ENCODE data around the gene REST. TPM values are rescaled to one million over a fixed set of nuclear protein-coding genes. Genes with fewer than 3 reads are reported as not detected.

Gene REST, protein sequence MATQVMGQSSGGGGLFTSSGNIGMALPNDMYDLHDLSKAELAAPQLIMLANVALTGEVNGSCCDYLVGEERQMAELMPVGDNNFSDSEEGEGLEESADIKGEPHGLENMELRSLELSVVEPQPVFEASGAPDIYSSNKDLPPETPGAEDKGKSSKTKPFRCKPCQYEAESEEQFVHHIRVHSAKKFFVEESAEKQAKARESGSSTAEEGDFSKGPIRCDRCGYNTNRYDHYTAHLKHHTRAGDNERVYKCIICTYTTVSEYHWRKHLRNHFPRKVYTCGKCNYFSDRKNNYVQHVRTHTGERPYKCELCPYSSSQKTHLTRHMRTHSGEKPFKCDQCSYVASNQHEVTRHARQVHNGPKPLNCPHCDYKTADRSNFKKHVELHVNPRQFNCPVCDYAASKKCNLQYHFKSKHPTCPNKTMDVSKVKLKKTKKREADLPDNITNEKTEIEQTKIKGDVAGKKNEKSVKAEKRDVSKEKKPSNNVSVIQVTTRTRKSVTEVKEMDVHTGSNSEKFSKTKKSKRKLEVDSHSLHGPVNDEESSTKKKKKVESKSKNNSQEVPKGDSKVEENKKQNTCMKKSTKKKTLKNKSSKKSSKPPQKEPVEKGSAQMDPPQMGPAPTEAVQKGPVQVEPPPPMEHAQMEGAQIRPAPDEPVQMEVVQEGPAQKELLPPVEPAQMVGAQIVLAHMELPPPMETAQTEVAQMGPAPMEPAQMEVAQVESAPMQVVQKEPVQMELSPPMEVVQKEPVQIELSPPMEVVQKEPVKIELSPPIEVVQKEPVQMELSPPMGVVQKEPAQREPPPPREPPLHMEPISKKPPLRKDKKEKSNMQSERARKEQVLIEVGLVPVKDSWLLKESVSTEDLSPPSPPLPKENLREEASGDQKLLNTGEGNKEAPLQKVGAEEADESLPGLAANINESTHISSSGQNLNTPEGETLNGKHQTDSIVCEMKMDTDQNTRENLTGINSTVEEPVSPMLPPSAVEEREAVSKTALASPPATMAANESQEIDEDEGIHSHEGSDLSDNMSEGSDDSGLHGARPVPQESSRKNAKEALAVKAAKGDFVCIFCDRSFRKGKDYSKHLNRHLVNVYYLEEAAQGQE
- 38.8 TPM for total RNA-seq (2021; ENCODE audit: unreplicated experiment)
- polyA plus RNA-seq (2012; ENCODE audit: insufficient read length) = 6.3 TPM
- percentile 72 among the genes with signal in this experiment for Bru-seq, nascent RNA
- BruChase-seq, experiment 1, labeled RNA remaining after a 2-hour chase = percentile 90 among the genes with signal in this experiment
- percentile 91 among the genes with signal in this experiment for BruChase-seq, experiment 2, labeled RNA remaining after a 6-hour chase
- long read RNA-seq, full-length matches to known transcripts = 76 of 108 reads
- long read RNA-seq, partial matches to known transcripts = 5 of 108 reads
- long read RNA-seq, other reads (novel, unspliced or antisense) = 27 of 108 reads

DNA sequence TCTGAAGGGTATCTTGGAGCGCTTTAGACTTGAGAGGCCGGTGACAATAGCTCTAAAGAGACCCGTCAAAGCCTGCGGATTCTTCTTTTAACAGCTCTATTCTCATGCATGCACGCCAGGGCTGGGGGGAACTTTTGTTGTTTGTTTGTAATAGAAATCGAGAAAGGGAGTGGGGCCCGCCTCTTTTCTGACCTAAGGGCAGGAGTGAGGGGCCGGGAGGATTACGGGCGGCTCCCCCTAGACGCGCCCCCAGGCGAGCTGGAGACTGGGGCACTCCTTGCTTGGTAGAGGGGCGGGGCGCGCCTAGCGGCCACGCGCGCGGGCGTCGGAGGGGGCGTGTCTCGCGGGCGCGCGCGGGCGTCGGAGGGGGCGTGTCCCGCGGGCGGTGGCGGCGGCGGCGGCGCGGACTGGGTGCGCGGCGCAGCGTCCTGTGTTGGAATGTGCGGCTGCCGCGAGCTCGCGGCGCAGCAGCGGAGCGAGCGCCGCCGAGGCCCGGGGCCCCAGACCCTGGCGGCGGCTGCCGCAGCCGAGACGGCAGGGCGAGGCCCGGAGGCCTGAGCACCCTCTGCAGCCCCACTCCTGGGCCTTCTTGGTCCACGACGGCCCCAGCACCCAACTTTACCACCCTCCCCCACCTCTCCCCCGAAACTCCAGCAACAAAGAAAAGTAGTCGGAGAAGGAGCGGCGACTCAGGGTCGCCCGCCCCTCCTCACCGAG lies at the start of gene REST:
Gene REST (plus strand): TSS at position 412 of the 717 bp plus-strand sequence. CDS start 2,739 bp downstream, outside the sequence.
- BruUV-seq (replicated peaks) = no TSS peak
- TF ChIP-seq SIN3A (IDR thresholded peaks at IDR 0.05; ENCODE audit: borderline replicate concordance, insufficient read depth, low read depth, low read length) = no peak
- no peak for TF ChIP-seq TCF7L2 (IDR thresholded peaks at IDR 0.05; ENCODE audit: low read depth, low read length)
- no peak for TF ChIP-seq POLR2AphosphoS5 (IDR thresholded peaks at IDR 0.05; ENCODE audit: low read depth, low read length)
- TF ChIP-seq, protein P1, sequence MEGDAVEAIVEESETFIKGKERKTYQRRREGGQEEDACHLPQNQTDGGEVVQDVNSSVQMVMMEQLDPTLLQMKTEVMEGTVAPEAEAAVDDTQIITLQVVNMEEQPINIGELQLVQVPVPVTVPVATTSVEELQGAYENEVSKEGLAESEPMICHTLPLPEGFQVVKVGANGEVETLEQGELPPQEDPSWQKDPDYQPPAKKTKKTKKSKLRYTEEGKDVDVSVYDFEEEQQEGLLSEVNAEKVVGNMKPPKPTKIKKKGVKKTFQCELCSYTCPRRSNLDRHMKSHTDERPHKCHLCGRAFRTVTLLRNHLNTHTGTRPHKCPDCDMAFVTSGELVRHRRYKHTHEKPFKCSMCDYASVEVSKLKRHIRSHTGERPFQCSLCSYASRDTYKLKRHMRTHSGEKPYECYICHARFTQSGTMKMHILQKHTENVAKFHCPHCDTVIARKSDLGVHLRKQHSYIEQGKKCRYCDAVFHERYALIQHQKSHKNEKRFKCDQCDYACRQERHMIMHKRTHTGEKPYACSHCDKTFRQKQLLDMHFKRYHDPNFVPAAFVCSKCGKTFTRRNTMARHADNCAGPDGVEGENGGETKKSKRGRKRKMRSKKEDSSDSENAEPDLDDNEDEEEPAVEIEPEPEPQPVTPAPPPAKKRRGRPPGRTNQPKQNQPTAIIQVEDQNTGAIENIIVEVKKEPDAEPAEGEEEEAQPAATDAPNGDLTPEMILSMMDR (IDR thresholded peaks at IDR 0.05) = no peak
- TF ChIP-seq REST (IDR thresholded peaks at IDR 0.05; ENCODE audit: insufficient read depth in 1 of 2, low read depth in 2 of 2, low read length in 1 of 2) = no peak
- Histone ChIP-seq H3K36me3 (ENCODE audit: control insufficient read depth, insufficient read depth, low read length) (no peaks in the 10 kb centered on the region; the same call in 1 of the 2 replicates), H3K27ac (ENCODE audit: low read length) (peak within 1 kb of the TSS; percentile 23; the same call in 1 of the 2 replicates), H3K4me1 (ENCODE audit: control insufficient read depth, insufficient read depth, low read length) (peaks cover 10% of the 10 kb centered on the region), H3K27me3 (ENCODE audit: control insufficient read depth, insufficient read depth, low read length) (no peaks in the 10 kb centered on the region), H3K9me3 (ENCODE audit: control insufficient read depth, insufficient read depth, low read depth, low read length) (no peaks in the 10 kb centered on the region), H3K4me3 (ENCODE audit: low read depth in 2 of 2, low read length in 2 of 2) (peak within 1 kb of the TSS; percentile 68 to 75)
- peak; percentile 86 for ATAC-seq
- ChIA-PET CTCF (no interaction called here), POLR2A (interaction anchor here (0.6 kb wide), 1 partner anchor 55 kb away, joined by 10 read pairs; no protein-coding TSS in a partner anchor)
- intact Hi-C loops (cut with micrococcal nuclease; ENCODE audit: unreplicated experiment) (no loop called here), in situ Hi-C loops (cut with HindIII; ENCODE audit: low pct_unique_long_range_greater_than_20kb, low sequenced_read_pairs) (no loop called here)
- DNase-seq (ENCODE audit: low read depth, low spot score) = no peak

DNA sequence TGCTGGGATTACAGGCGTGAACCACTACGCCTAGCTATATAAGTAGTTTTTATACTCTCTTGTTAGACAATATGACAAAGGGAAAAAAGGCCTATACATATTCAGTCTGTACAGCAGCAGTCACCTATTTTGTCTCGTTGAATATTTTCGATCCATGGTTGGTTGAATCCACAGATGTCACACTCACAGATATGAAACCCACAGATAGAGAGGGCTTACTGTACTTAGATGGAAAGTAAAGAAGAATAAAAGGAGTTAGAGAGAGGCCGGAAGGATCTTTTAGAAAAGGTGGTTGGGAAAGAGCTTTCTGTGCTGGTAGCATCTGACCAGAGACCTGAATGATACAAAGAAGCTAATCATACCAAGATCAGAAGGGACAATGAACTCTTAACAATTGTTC lies 47.9 kb upstream of the REST start:
- intact Hi-C loops (cut with micrococcal nuclease; ENCODE audit: unreplicated experiment) (no loop called here), in situ Hi-C loops (cut with HindIII; ENCODE audit: low pct_unique_long_range_greater_than_20kb, low sequenced_read_pairs) (no loop called here)
- no TSS peak for BruUV-seq (replicated peaks)
- POLR2A ChIA-PET = no interaction called here
- no peak overlapping the region for H3K4me3 ChIP-seq (ENCODE audit: low read depth in 2 of 2, low read length in 2 of 2)
- no peaks in the 10 kb centered on the region for H3K27me3 ChIP-seq (ENCODE audit: control insufficient read depth, insufficient read depth, low read length)
- TF ChIP-seq SIN3A (IDR thresholded peaks at IDR 0.05; ENCODE audit: borderline replicate concordance, insufficient read depth, low read depth, low read length) (no peak), POLR2AphosphoS5 (IDR thresholded peaks at IDR 0.05; ENCODE audit: low read depth, low read length) (no peak), TCF7L2 (IDR thresholded peaks at IDR 0.05; ENCODE audit: low read depth, low read length) (no peak), REST (IDR thresholded peaks at IDR 0.05; ENCODE audit: insufficient read depth in 1 of 2, low read depth in 2 of 2, low read length in 1 of 2) (no peak)
- TF ChIP-seq, protein P1 (IDR thresholded peaks at IDR 0.05) = no peak
- CTCF ChIA-PET = no interaction called here
- no peak overlapping the region for H3K27ac ChIP-seq (ENCODE audit: low read length)
- no peaks in the 10 kb centered on the region for H3K9me3 ChIP-seq (ENCODE audit: control insufficient read depth, insufficient read depth, low read depth, low read length)
- ATAC-seq (no peak), DNase-seq (ENCODE audit: low read depth, low spot score) (no peak)
- no peaks in the 10 kb centered on the region for H3K4me1 ChIP-seq (ENCODE audit: control insufficient read depth, insufficient read depth, low read length)
- no peaks in the 10 kb centered on the region for H3K36me3 ChIP-seq (ENCODE audit: control insufficient read depth, insufficient read depth, low read length)

All from Panc1 (cell line).